HepG2 (cell line): ENCODE measurements around the gene IL31. TPM values are rescaled to one million over a fixed set of nuclear protein-coding genes. Genes with fewer than 3 reads are reported as not detected.

Source experiments
- ATAC-seq: fragments of 200-7000 bp; cut with Tn5 transposase; 3 replicates; pipeline ENCODE4 v1.9.1; 2020; ENCODE audit warnings: mild to moderate bottlenecking, moderate library complexity
- BruUV-seq: library from RNA; stranded (reverse); fragments of 400-500 nt; replicated peaks from 2 replicates; lab custom pipeline; 2021; lab: Mats Ljungman, UMichigan
- CTCF ChIA-PET: fragments of 300-600 bp; formaldehyde crosslinking; extraction: SDS; loops from one replicate; lab custom pipeline; 2021; ENCODE audit warnings: low total read pairs, inconsistent platforms, low intra/inter-chr PET ratio; lab: Yijun Ruan, JAX
- POLR2A ChIA-PET: fragments of 350-600 bp; sonication (Branson Sonifier 250); formaldehyde crosslinking; loops from one replicate; lab custom pipeline; 2020; ENCODE audit warnings: antibody characterized with exemption, inconsistent platforms; lab: Yijun Ruan, JAX
- DNase-seq: peaks from one replicate; pipeline ENCODE4 v3.0.0-alpha.2; 2015; ENCODE audit warnings: low spot score
- FAIRE-seq: peaks from 3 replicates; lab custom pipeline; 2011; peaks lifted over from hg19 to GRCh38; lab: Jason Lieb, UNC
- H2AFZ ChIP-seq: one replicate; pipeline ENCODE4 v1.6.1; 2011; ENCODE audit warnings: low read length, inconsistent platforms
- H3K27ac ChIP-seq: fragments of 300-600 bp; 3 replicates; pipeline ENCODE4 v1.8.0; 2011; ENCODE audit warnings: mixed run types, mild to moderate bottlenecking, mixed read lengths, low read length, inconsistent platforms; ENCODE audit not compliant: insufficient read depth; ENCODE audit errors: extremely low read length
- H3K27me3 ChIP-seq, 2 experiments: fragments of 200-600 bp in 1 of 2; 2 replicates in 1 of 2; 3 replicates in 1 of 2; pipeline versions ENCODE4 v1.6.0 to v1.8.0; 2011; ENCODE audit warnings: low read length in 2 of 2, mild to moderate bottlenecking in 2 of 2, moderate library complexity in 2 of 2, inconsistent platforms in 1 of 2; ENCODE audit not compliant: insufficient read depth in 2 of 2, control insufficient read depth in 1 of 2
- H3K36me3 ChIP-seq, 2 experiments: fragments of 200-600 bp in 1 of 2; replicated peaks in 1 of 2; 2 replicates in 1 of 2; 3 replicates in 1 of 2; pipeline versions ENCODE4 v1.5.1 to v1.8.0; 2011; ENCODE audit warnings: low read length in 2 of 2, inconsistent platforms in 1 of 2; ENCODE audit not compliant: insufficient read depth in 2 of 2, control insufficient read depth in 1 of 2
- H3K4me1 ChIP-seq: 2 replicates; pipeline ENCODE4 v1.5.1; 2012; ENCODE audit warnings: low read length, inconsistent platforms; ENCODE audit not compliant: insufficient read depth
- H3K4me2 ChIP-seq: 2 replicates; pipeline ENCODE4 v1.6.0; 2011; ENCODE audit warnings: low read depth, low read length, inconsistent platforms
- H3K4me3 ChIP-seq, 3 experiments: fragments of 200-600 bp in 1 of 3; sonication (generic), shearing (Covaris generic) in 1 of 3; replicated peaks in 1 of 3; 2 replicates each; pipeline ENCODE4 v1.5.1; 2011 to 2016; ENCODE audit warnings: low read length in 3 of 3, inconsistent platforms in 2 of 3, low read depth in 2 of 3, mild to moderate bottlenecking in 2 of 3, control low read depth in 1 of 3, mixed read lengths in 1 of 3; ENCODE audit not compliant: insufficient read depth in 1 of 3
- H3K79me2 ChIP-seq: one replicate; pipeline ENCODE4 v1.6.1; 2011; ENCODE audit warnings: low read length, inconsistent platforms; ENCODE audit not compliant: insufficient read depth
- H3K9ac ChIP-seq: 2 replicates; pipeline ENCODE4 v1.6.0; 2011; ENCODE audit warnings: mild to moderate bottlenecking, low read depth, low read length, inconsistent platforms; ENCODE audit not compliant: insufficient read depth
- H3K9me3 ChIP-seq: 2 replicates; pipeline ENCODE4 v1.5.1; 2012; ENCODE audit warnings: mild to moderate bottlenecking, low read length
- H4K20me1 ChIP-seq: 2 replicates; pipeline ENCODE4 v1.6.0; 2011; ENCODE audit warnings: inconsistent platforms, mild to moderate bottlenecking, low read length, moderate library complexity; ENCODE audit not compliant: insufficient read depth
- KDM4B ChIP-seq: sonication (generic); formaldehyde crosslinking; IDR thresholded peaks from 2 replicates; pipeline ENCODE4 v1.4.0; 2020; ENCODE audit warnings: missing genetic modification reagents
- REPIN1 ChIP-seq: sonication (generic); formaldehyde crosslinking; IDR thresholded peaks from 2 replicates; pipeline ENCODE4 v1.8.0; 2022; ENCODE audit warnings: missing genetic modification reagents, low read depth, mild to moderate bottlenecking, borderline replicate concordance
- ZKSCAN1 ChIP-seq: fragments of 150-350 bp; IDR thresholded peaks from 2 replicates; pipeline ENCODE4 v1.6.1; 2014; ENCODE audit warnings: low read length
- ZNF614 ChIP-seq: IDR thresholded peaks from 2 replicates; pipeline ENCODE4 v1.6.1; 2018; ENCODE audit warnings: missing biosample characterization, missing genetic modification reagents, inconsistent platforms, borderline replicate concordance
- ZNF720 ChIP-seq: sonication (generic); formaldehyde crosslinking; IDR thresholded peaks from 2 replicates; pipeline ENCODE4 v1.4.0; 2020; ENCODE audit warnings: missing genetic modification reagents
- WGBS: methylation state at CpG from one replicate; pipeline ENCODE4 v1.1.6; 2017; ENCODE audit warnings: low lambda C conversion rate; 5-methylcytosine and 5-hydroxymethylcytosine counted together
- in situ Hi-C: cut with HindIII; loops from 2 replicates; pipeline ENCODE4 v1.10.0; 2017; ENCODE audit warnings: low pct_unique_long_range_greater_than_20kb; ENCODE audit not compliant: extremely low pct_ligation_motif_present
- intact Hi-C: fragments of 100-400 bp; cut with micrococcal nuclease; formaldehyde crosslinking; loops from one replicate; pipeline ENCODE4 v1.10.0; 2022; ENCODE audit not compliant: unreplicated experiment
- polyA plus RNA-seq, 8 experiments: library from polyadenylated mRNA; depleted of rRNA in 3 of 8; stranded (reverse) in 7 of 8; unstranded in 1 of 8; fragments of >200 nt; fragmentation: Illumina TruSeq in 4 of 8; extraction: Trizol in 4 of 8; gene quantifications; 2 replicates each; pipeline versions ENCODE4 v1.2.1 to v1.2.3, GENCODE V29; 2011 to 2016; ENCODE audit warnings: low read depth in 4 of 8, missing spikeins in 1 of 8, mixed read lengths in 1 of 8; ENCODE audit not compliant: insufficient read depth in 1 of 8
- total RNA-seq, 5 experiments: library from RNA; depleted of rRNA; stranded (reverse); fragments of >200 nt; fragmentation: Illumina TruSeq; extraction: Trizol; gene quantifications; 2 replicates each; pipeline ENCODE4 v1.2.3, GENCODE V29; 2016; ENCODE audit warnings: low read depth in 1 of 5
- TF ChIP-seq, protein P1 (sequence below): sonication (generic); formaldehyde crosslinking; IDR thresholded peaks from 2 replicates; pipeline ENCODE4 v1.4.0; 2020; ENCODE audit warnings: missing genetic modification reagents
- TF ChIP-seq, protein P2 (sequence below): sonication (generic); formaldehyde crosslinking; IDR thresholded peaks from 2 replicates; pipeline ENCODE4 v1.4.0; 2020; ENCODE audit warnings: missing genetic modification reagents
- TF ChIP-seq, protein P3 (sequence below): sonication (generic); formaldehyde crosslinking; IDR thresholded peaks from 2 replicates; pipeline ENCODE4 v1.5.0; 2020; ENCODE audit warnings: missing genetic modification reagents

The IL31 gene
- total and polyA plus RNA-seq, 2 of the 13 experiments (the other 11 are each of a cell fraction or from before 2014, with no cell fraction given) = not detected

DNA sequence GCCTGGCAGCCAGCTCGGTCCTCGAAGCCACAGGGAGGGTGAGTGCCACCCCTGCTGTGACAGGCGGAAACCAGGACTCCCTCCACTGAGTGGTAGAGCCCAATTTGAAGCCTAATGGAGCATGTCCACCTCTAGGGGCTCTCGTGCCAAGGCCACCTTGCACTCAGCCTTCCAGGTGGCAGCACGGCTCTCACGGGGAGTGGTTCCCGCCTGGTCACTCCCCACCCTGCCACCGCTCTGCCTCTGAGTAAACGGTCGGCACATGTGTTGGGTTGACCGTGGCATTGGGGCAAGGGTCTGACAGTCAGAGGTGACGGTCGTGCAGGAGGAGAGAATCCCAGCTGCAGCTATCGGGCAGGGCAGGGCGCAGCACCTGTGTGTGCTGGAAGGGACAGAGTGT, 34.8 kb downstream of the IL31 start:
- Histone ChIP-seq H3K4me2 (no peak overlapping the region), H3K4me1 (no peaks in the 10 kb centered on the region), H3K79me2 (no peaks in the 10 kb centered on the region), H3K27ac (no peak overlapping the region), H3K9ac (no peak overlapping the region), H3K36me3 (peaks cover 11 to 13% of the 10 kb centered on the region in 2 experiments; a peak in 2 of 5 replicates), H3K9me3 (no peaks in the 10 kb centered on the region), H4K20me1 (no peaks in the 10 kb centered on the region), H3K4me3 (no peak overlapping the region), H2AFZ (no peak overlapping the region), H3K27me3 (no peaks in the 10 kb centered on the region)
- ChIA-PET POLR2A (no interaction called here), CTCF (no interaction called here)
- no peak; the same call in 2 of the 3 replicates for ATAC-seq
- WGBS = 96% methylated on average over 10 of the region's 15 CpGs
- no TSS peak for BruUV-seq
- no peak for FAIRE-seq
- in situ Hi-C loops = no loop called here
- intact Hi-C loops = no loop called here
- no peak for DNase-seq
- TF ChIP-seq, protein P1, sequence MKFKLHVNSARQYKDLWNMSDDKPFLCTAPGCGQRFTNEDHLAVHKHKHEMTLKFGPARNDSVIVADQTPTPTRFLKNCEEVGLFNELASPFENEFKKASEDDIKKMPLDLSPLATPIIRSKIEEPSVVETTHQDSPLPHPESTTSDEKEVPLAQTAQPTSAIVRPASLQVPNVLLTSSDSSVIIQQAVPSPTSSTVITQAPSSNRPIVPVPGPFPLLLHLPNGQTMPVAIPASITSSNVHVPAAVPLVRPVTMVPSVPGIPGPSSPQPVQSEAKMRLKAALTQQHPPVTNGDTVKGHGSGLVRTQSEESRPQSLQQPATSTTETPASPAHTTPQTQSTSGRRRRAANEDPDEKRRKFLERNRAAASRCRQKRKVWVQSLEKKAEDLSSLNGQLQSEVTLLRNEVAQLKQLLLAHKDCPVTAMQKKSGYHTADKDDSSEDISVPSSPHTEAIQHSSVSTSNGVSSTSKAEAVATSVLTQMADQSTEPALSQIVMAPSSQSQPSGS (CRISPR knock-in tag) = no peak
- TF ChIP-seq KDM4B (CRISPR knock-in tag) = no peak
- TF ChIP-seq ZNF614 (CRISPR knock-in tag) = no peak
- TF ChIP-seq, protein P2, sequence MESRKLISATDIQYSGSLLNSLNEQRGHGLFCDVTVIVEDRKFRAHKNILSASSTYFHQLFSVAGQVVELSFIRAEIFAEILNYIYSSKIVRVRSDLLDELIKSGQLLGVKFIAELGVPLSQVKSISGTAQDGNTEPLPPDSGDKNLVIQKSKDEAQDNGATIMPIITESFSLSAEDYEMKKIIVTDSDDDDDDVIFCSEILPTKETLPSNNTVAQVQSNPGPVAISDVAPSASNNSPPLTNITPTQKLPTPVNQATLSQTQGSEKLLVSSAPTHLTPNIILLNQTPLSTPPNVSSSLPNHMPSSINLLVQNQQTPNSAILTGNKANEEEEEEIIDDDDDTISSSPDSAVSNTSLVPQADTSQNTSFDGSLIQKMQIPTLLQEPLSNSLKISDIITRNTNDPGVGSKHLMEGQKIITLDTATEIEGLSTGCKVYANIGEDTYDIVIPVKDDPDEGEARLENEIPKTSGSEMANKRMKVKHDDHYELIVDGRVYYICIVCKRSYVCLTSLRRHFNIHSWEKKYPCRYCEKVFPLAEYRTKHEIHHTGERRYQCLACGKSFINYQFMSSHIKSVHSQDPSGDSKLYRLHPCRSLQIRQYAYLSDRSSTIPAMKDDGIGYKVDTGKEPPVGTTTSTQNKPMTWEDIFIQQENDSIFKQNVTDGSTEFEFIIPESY (CRISPR knock-in tag) = no peak
- no peak for TF ChIP-seq ZNF720 (CRISPR knock-in tag)
- no peak for TF ChIP-seq REPIN1 (CRISPR knock-in tag)
- TF ChIP-seq ZKSCAN1 = no peak
- TF ChIP-seq, protein P3, sequence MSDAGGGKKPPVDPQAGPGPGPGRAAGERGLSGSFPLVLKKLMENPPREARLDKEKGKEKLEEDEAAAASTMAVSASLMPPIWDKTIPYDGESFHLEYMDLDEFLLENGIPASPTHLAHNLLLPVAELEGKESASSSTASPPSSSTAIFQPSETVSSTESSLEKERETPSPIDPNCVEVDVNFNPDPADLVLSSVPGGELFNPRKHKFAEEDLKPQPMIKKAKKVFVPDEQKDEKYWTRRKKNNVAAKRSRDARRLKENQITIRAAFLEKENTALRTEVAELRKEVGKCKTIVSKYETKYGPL (CRISPR knock-in tag) = no peak
